NCI-H128 (cell line): ENCODE results near the gene GNA12.
"Not testable (repeated sequence)": the region's sequence is repeated elsewhere in the genome, so short reads cannot be mapped to it uniquely, and the experiment has no call there.

Source experiments
- DNase-seq: peaks from one replicate; lab custom pipeline; 2025; ENCODE audit not compliant: unreplicated experiment; lab: John Stamatoyannopoulos, UW

Gene GNA12

DNA sequence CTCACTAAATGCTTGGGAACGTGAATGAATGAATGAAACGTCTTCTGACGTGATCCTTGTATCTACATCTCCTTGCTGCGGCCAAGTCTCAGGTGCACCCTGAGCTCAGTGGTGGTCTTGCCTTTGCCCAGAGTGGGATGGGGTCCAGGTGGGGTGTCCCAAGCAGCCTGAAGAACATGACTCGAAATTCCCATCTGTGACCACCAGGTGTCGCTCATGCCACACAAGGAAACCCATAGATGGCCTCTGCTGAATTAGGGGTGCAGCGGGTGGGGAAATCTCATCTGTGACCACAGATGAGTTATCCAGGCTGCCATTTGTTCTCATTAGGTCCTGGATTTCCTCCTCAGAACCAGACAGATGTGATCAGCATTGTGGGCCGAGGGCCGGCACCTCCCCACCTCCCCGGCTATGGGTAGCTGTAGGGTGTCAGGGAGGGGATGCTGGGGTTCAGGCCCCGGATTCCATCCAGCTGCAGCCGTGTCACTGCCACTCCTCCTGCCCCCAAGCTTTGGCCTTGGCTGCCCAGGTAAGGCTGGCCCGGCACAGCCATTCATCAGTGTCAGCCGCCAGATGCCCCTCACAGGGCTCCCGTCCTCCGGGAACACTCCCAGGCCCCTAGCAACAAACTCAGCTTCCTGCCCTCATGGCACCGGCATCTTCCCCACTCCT, 21.0 kb upstream of the GNA12 start:
- peak; percentile 51 for DNase-seq

GRCh38 chr7:2864204-2864985, 20.3 kb upstream of the GNA12 start:
- no peak for DNase-seq

DNA sequence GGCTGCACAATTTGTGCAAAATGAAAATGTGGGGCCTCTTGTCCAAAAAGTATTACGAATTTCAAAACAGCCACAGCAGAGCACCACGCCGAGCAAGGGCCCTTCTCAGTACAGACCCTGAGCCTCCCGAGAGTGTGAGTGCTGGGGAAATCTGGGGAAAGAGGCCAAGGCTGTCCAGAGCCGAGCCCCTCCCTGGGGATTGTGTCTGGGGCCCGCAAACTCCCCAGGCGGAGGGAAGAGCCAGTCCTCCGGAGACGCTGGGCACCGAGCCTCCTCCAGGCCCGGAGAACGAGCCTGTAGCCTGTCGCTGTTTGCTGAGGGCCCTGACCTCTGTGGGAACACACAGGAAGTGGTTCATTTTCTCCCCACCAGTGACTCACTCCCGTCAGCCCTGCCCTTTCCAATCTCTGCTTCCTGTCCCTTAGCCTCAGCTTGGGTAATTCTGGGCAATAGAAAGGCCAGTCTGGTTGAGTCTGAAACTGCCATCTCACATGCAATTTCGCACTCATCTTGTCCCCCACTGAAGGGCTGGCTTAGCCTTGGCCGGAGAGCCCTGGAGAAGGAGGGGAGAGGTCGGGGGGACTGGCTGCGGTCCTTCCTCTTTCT, 19.5 kb upstream of the GNA12 start:
- DNase-seq, result no peak

DNA sequence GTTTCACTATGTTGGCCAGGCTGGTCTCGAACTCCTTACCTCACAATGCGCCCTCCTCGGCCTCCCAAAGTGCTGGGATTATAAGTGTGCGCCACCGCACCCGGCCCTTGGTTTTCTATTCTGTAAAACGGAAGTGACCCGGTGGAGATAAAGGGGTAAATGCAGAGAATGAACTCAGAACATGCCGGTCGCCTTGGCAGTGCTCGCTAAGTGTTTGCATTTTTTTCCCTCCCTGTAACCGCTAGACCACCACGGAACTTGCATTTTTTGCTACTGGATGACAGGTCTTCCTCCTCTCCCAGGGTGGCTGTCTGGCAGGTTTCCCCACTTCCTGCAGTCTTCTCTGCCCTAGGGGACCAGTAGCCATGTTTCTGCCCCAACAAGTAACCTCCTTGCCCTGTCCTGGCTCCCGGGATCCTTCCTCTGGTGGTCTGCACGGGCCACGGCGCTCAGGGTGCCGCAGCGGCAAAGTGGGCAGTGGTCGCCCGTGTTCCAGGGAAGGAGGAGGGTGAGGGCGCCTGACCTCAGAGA, 18.8 kb upstream of the GNA12 start:
- no peak for DNase-seq

GRCh38 chr7:2861509-2861908, 17.4 kb upstream of the GNA12 start:
- no peak for DNase-seq

DNA sequence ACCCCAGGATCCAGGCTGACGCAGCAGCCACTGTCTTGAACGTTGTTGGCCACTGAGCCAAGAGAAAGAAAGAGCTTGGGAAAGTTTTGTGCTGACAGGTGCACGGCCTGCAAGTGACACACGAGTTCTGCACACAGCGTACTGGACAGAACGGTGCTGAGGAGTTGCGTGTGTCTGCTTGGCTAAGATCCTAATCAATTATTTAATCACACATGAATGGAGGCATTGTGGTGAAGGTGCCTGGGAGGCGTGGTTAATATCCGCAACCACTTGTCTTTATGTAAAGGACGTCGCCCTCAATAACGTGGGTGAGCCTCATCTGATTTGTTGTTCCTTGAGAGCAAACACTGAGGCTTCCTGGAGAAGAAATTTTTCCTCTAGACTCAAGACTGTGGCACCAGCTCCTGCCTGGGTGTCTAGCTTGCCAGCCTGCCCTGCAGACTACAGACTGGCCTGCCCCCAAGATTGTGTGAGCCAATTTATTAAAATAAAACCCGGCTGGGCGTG, 16.6 kb upstream of the GNA12 start:
- no peak for DNase-seq

GRCh38 chr7:2859952-2860351, 15.8 kb upstream of the GNA12 start:
- DNase-seq, result no peak

- no peak for DNase-seq
Observed at GRCh38 chr7:2858621-2859020, 14.5 kb upstream of the GNA12 start.

DNA sequence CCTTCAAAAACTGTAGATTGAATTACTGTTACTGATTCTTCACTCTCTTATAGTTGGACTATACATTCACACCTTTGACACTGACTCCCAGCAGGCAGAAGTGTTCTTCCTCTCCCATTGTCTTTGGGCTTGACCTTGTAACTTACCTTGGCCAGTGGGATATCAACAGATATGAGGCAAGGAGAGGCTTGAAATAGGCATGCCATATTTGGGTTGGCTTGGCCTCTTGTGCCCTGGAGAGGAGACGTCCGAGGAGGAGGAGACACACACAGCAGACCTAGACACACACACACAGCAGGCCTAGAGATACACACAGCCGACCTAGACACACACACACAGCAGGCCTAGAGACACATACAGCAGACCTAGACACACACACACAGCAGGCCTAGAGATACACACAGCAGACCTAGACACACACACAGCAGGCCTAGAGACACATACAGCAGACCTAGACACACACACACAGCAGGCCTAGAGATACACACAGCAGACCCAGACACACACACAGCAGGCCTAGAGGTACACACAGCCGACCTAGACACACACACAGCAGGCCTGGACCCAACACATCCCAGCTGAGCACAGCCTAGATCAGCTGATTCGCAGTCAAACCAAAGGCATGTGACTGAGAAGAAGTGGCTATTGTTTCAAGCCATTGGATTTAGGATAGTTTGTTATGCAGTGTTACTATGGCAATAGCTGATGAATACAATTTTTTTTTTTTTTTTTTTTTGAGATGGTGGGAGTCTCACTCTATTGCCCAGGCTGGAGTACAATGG, 12.5 kb upstream of the GNA12 start:
- DNase-seq, result no peak

DNA sequence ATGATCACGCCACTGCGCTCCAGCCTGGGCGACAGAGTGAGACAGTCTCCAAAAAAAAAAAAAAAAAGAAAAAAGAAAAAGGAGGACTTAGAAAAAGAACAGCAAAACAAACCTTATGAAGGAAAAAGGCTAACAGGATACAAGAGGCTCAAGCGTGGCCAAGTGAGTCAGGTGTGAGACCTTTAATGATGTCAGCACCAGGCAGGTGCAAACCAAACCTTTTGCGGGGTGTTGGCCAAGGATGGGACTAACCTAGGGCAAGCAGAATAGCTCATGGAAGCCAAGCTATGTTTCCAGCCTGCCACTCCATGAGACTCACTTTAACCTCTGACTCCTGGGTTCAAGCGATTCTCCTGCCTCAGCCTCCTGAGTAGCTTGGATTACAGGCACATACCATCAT, 11.3 kb upstream of the GNA12 start:
- no peak for DNase-seq

- DNase-seq, result not testable (repeated sequence)
Observed at GRCh38 chr7:2853552-2853951, 9.4 kb upstream of the GNA12 start.

- no peak for DNase-seq
Observed at GRCh38 chr7:2853147-2853546, 9.0 kb upstream of the GNA12 start.

DNA sequence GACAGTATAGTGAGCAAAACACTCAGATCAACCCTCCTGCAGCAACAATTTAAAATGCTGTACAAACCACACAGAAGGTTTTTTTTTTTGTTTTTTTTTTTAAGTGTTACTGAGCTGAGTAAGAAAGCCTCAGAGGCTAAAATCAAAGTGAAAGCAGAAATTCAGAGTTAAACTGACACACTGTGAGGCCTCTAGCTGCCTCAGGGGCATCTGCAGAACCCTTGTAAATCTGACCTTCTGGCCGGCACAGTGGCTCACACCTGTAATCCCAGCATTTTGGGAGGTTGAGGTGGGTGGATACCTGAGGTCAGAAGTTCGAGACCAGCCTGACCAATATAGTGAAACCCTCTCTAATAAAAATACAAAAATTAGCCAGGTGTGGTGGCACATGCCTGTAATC, 7.4 kb upstream of the GNA12 start:
- DNase-seq, result no peak

GRCh38 chr7:2849941-2850766, 6.0 kb upstream of the GNA12 start:
- no peak for DNase-seq

DNA sequence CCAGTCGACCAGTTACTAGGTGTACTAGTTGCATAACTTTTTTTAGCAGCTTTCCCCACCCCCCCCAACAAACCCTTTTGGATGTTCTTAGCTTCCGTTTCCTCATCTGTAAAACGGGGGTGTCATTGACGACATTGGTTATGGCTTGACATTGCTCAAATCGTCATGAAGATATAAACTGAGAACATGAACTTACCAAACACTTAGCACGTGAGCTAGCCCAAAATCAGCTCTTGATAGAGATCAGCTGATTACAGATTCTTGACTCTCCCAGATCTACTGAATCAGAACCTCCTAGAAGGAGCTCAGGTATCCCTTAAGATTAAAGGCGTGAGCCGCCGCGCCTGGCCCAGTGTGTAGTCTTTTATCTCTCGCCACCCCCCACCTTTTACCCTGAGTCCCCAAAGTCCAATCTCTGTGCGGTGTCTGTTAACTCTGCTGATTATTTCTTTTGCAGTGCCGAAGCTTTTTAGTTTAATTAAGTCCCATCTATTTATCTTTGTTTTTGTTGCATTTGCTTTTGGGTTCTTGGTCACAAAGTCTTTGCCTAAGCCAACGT, 1.0 kb upstream of the GNA12 start:
- DNase-seq, result no peak

GRCh38 chr7:2843711-2844152, 376 bp downstream of the GNA12 start:
- no peak for DNase-seq

- DNase-seq, result no peak
Observed at GRCh38 chr7:2843191-2843685, 870 bp downstream of the GNA12 start.

DNA sequence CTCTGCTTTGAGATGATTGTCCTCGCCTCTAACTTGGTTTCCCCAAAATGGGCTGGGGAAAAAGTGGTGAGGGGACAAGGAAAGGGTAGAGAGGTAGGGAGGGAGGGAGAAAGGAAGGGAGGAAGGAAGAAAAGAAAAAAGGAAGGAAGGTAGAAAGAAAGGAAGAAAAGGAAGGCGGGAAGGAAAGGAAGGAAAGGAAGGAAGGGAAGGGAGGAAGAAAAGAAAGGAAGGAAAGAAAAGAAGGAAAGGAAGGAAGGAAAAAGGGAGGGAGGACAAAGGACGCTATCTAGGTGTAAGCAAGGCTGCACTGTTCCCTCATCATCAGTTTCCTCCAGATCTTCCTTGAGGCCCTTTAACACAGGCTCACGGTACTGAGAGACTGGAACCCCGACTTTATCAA, 2.2 kb downstream of the GNA12 start:
- DNase-seq, result no peak

DNA sequence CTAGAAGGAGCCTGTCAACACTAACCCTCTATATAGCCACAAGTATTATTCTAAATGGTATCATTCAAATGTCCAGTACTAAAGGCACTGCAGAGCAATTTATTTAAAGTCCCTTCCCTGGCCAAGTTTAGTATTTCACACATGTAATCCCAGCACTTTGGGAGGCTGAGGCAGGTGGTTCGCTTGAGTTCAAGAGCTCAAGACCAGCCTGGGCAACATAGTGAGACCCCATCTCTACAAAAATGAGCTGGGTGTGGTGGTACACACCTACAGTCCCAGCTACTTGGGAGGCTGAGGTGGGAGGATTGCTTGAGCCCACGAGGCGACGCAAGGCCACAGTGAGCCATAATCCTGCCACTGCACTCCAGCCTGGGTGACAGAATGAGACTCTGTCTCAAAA, 3.6 kb downstream of the GNA12 start:
- no peak for DNase-seq
